ENCODE measurements around the gene RAPGEF5. TPM values are rescaled to one million over a fixed set of nuclear protein-coding genes. Genes with fewer than 3 reads are reported as not detected.

RAPGEF5 gene
- total and polyA plus RNA-seq, 2 donors (not counting 3 experiments of a cell fraction or from before 2014, with no cell fraction given), result 10.0 to 43.2 TPM

DNA sequence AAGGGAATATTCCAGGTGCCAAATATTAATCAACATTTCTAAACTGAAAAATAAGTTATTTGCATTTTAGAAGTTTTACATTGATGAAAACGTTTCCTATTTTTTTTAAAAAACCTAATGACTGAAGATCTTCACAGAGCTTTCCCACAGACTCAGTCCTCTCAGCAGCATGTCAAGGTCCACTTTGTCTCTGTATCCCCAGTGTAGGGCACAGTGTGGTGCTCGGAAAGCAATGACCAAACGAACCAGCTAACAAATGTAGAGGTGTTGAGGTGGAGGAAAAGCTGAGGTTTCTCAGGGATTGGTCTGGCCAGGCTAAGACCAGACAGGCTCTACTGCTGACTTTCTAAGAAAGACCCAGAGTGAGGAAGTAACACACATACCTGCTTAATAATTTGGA is 209.1 kb downstream of the RAPGEF5 start:
- Histone ChIP-seq H3K4me1 (ENCODE audit: control insufficient read depth, extremely low read depth, insufficient read depth, low read length) (no peaks in the 10 kb centered on the region), H3K27ac (ENCODE audit: insufficient read depth, low read depth, low read length) (no peak overlapping the region), H3K9me3 (replicated peaks; ENCODE audit: control insufficient read depth, insufficient read depth, low read length) (no peaks in the 10 kb centered on the region), H3K27me3 (ENCODE audit: control insufficient read depth in 2 of 2, insufficient read depth in 2 of 2, low read length in 2 of 2) (no peaks in the 10 kb centered on the region), H3K4me2 (ENCODE audit: insufficient read depth, low read length) (no peak overlapping the region), H3K36me3 (ENCODE audit: control insufficient read depth in 2 of 2, extremely low read depth in 1 of 2, insufficient read depth in 2 of 2, low read length in 2 of 2) (peaks cover 4 to 11% of the 10 kb centered on the region in 2 experiments), H4K20me1 (replicated peaks; ENCODE audit: control insufficient read depth, extremely low read depth, insufficient read depth, low read length) (no peaks in the 10 kb centered on the region), H3K9ac (replicated peaks; ENCODE audit: extremely low read depth, insufficient read depth, low read length) (no peak overlapping the region), H3K4me3 (replicated peaks in 1 of 3; ENCODE audit: insufficient read depth in 1 of 3, low read depth in 1 of 3, low read length in 3 of 3) (no peak overlapping the region), H3K79me2 (ENCODE audit: control insufficient read depth, insufficient read depth, low read length) (no peaks in the 10 kb centered on the region), H2AFZ (ENCODE audit: low read depth, low read length) (no peak overlapping the region), H3K9me1 (replicated peaks; ENCODE audit: control insufficient read depth, extremely low read depth, insufficient read depth, low read length) (no peaks in the 10 kb centered on the region)
- no peak for TF ChIP-seq MYC (IDR thresholded peaks at IDR 0.05; ENCODE audit: low read depth, low read length)
- ChIA-PET POLR2A (no interaction called here), CTCF (interaction anchor here (2.0 kb wide), 1 partner anchor 38 kb away, joined by 6 read pairs; no protein-coding TSS in a partner anchor)
- intact Hi-C loops (cut with micrococcal nuclease) (no loop called here), dilution Hi-C loops (cut with MboI; ENCODE audit: extremely low pct_ligation_motif_present, low sequenced_read_pairs) (no loop called here)
- FAIRE-seq (no peak), DNase-seq (ENCODE audit: low read depth, low spot score) (no peak)
- no TSS peak for BruUV-seq (replicated peaks)

DNA sequence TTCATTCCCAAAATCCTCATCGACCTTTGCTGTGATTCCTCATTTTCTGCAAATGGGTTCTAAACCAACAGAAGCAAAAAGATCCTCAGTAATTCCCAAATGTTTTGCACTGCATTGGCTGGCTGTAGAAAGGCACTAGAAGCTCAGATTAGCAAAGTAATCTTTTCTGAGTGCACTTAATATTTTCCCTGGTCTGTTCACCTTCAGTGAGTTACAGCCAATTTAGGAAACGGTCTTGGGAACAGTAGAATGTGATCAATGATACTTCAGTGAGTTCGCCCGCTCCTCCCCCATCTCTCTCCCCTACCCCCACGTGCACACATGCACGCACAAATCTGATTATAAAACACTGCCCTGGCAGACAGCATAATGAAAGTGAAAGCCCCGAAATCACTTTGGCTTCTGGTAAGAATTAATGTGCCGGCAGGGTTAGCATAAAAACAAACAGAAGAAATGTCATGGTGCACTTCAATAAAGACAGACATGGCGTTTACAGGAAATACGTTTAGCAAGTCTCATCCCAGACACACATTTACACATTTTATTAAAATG is 209.9 kb downstream of the RAPGEF5 start:
- BruUV-seq (replicated peaks), result no TSS peak
- Histone ChIP-seq H3K27ac (ENCODE audit: insufficient read depth, low read depth, low read length) (no peak overlapping the region), H4K20me1 (replicated peaks; ENCODE audit: control insufficient read depth, extremely low read depth, insufficient read depth, low read length) (no peaks in the 10 kb centered on the region), H3K9me1 (replicated peaks; ENCODE audit: control insufficient read depth, extremely low read depth, insufficient read depth, low read length) (no peaks in the 10 kb centered on the region), H3K36me3 (ENCODE audit: control insufficient read depth in 2 of 2, extremely low read depth in 1 of 2, insufficient read depth in 2 of 2, low read length in 2 of 2) (peaks cover 4 to 11% of the 10 kb centered on the region in 2 experiments), H3K9ac (replicated peaks; ENCODE audit: extremely low read depth, insufficient read depth, low read length) (no peak overlapping the region), H3K4me3 (replicated peaks in 1 of 3; ENCODE audit: insufficient read depth in 1 of 3, low read depth in 1 of 3, low read length in 3 of 3) (no peak overlapping the region), H3K4me1 (ENCODE audit: control insufficient read depth, extremely low read depth, insufficient read depth, low read length) (no peaks in the 10 kb centered on the region), H3K9me3 (replicated peaks; ENCODE audit: control insufficient read depth, insufficient read depth, low read length) (no peaks in the 10 kb centered on the region), H3K4me2 (ENCODE audit: insufficient read depth, low read length) (no peak overlapping the region), H3K79me2 (ENCODE audit: control insufficient read depth, insufficient read depth, low read length) (no peaks in the 10 kb centered on the region), H2AFZ (ENCODE audit: low read depth, low read length) (no peak overlapping the region), H3K27me3 (ENCODE audit: control insufficient read depth in 2 of 2, insufficient read depth in 2 of 2, low read length in 2 of 2) (no peaks in the 10 kb centered on the region)
- no peak for DNase-seq (ENCODE audit: low read depth, low spot score)
- ChIA-PET CTCF (no interaction called here), POLR2A (no interaction called here)
- dilution Hi-C loops (cut with MboI; ENCODE audit: extremely low pct_ligation_motif_present, low sequenced_read_pairs), result no loop called here
- intact Hi-C loops (cut with micrococcal nuclease), result no loop called here
- no peak for FAIRE-seq
- TF ChIP-seq EZH2 (IDR thresholded peaks at IDR 0.05; ENCODE audit: borderline replicate concordance, low read depth, low read length, severe bottlenecking) (no peak), POLR2A (IDR thresholded peaks at IDR 0.05; ENCODE audit: low read depth, low read length) (no peak), GATA2 (IDR thresholded peaks at IDR 0.05; ENCODE audit: insufficient read depth, insufficient read length, low read depth, low read length) (no peak)
- TF ChIP-seq, protein P1, sequence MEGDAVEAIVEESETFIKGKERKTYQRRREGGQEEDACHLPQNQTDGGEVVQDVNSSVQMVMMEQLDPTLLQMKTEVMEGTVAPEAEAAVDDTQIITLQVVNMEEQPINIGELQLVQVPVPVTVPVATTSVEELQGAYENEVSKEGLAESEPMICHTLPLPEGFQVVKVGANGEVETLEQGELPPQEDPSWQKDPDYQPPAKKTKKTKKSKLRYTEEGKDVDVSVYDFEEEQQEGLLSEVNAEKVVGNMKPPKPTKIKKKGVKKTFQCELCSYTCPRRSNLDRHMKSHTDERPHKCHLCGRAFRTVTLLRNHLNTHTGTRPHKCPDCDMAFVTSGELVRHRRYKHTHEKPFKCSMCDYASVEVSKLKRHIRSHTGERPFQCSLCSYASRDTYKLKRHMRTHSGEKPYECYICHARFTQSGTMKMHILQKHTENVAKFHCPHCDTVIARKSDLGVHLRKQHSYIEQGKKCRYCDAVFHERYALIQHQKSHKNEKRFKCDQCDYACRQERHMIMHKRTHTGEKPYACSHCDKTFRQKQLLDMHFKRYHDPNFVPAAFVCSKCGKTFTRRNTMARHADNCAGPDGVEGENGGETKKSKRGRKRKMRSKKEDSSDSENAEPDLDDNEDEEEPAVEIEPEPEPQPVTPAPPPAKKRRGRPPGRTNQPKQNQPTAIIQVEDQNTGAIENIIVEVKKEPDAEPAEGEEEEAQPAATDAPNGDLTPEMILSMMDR (IDR thresholded peaks at IDR 0.05; ENCODE audit: extremely low read depth in 1 of 2, insufficient read depth in 1 of 2, low read depth in 1 of 2, low read length in 2 of 2), result no peak

Data from endothelial cell of umbilical vein (primary cell).